CD14-positive monocyte (primary cell): ENCODE results near the gene GTF2F2. TPM values are rescaled to one million over a fixed set of nuclear protein-coding genes. Genes with fewer than 3 reads are reported as not detected.
"Not testable (repeated sequence)": the region's sequence is repeated elsewhere in the genome, so short reads cannot be mapped to it uniquely, and the experiment has no call there.

Source experiments
- DNase-seq, 3 donors: peaks; one replicate each; pipeline ENCODE4 v3.0.0-alpha.2; 2011 to 2022
- H2AFZ ChIP-seq: 2 replicates; pipeline ENCODE4 v1.6.0; 2012; ENCODE audit warnings: mild to moderate bottlenecking, low read depth, low read length, inconsistent platforms; ENCODE audit not compliant: insufficient read depth, poor library complexity, severe bottlenecking
- H3K27ac ChIP-seq, 2 donors: 1 replicate in 1 of 2; 2 replicates in 1 of 2; pipeline ENCODE4 v1.5.1; 2012 to 2013; ENCODE audit warnings: low read length in 2 of 2, control low read depth in 1 of 2, inconsistent platforms in 1 of 2, low read depth in 1 of 2, mild to moderate bottlenecking in 1 of 2
- H3K27me3 ChIP-seq, 2 donors: one replicate each; pipeline versions ENCODE4 v1.6.0 to v1.6.1; 2011 to 2013; ENCODE audit warnings: low read length in 2 of 2; ENCODE audit not compliant: control insufficient read depth in 2 of 2, insufficient read depth in 2 of 2
- H3K36me3 ChIP-seq, 2 donors: replicated peaks in 1 of 2; 1 replicate in 1 of 2; 2 replicates in 1 of 2; pipeline versions ENCODE4 v1.5.1 to v1.6.1; 2012 to 2013; ENCODE audit warnings: low read length in 2 of 2, control low read depth in 1 of 2, inconsistent platforms in 1 of 2, mild to moderate bottlenecking in 1 of 2; ENCODE audit not compliant: insufficient read depth in 2 of 2, control insufficient read depth in 1 of 2
- H3K4me1 ChIP-seq, 2 donors: 1 replicate in 1 of 2; 2 replicates in 1 of 2; pipeline versions ENCODE4 v1.5.1 to v1.6.1; 2012 to 2013; ENCODE audit warnings: low read length in 2 of 2, control low read depth in 1 of 2, inconsistent platforms in 1 of 2, mild to moderate bottlenecking in 1 of 2, moderate library complexity in 1 of 2; ENCODE audit not compliant: insufficient read depth in 2 of 2, control insufficient read depth in 1 of 2
- H3K4me2 ChIP-seq: replicated peaks from 2 replicates; pipeline ENCODE3; 2012; ENCODE audit warnings: low read length, moderate library complexity, mild to moderate bottlenecking; ENCODE audit not compliant: poor library complexity, severe bottlenecking; ENCODE audit errors: extremely low read depth
- H3K4me3 ChIP-seq, 3 experiments: fragments of 200-600 bp in 1 of 3; sonication (generic) in 1 of 3; replicated peaks in 1 of 3; 1 replicate in 2 of 3; 2 replicates in 1 of 3; pipeline ENCODE4 v1.5.1; 2011 to 2013; ENCODE audit warnings: low read length in 3 of 3, mild to moderate bottlenecking in 3 of 3, control low read depth in 2 of 3, low read depth in 2 of 3, inconsistent platforms in 1 of 3, moderate library complexity in 1 of 3
- H3K79me2 ChIP-seq: 2 replicates; pipeline ENCODE4 v1.6.0; 2012; ENCODE audit warnings: mild to moderate bottlenecking, control low read depth, inconsistent platforms, low read length, moderate library complexity; ENCODE audit not compliant: insufficient read depth
- H3K9ac ChIP-seq: 2 replicates; pipeline ENCODE4 v1.6.0; 2017; ENCODE audit warnings: low read length, mild to moderate bottlenecking; ENCODE audit not compliant: insufficient read depth, poor library complexity, severe bottlenecking
- H3K9me3 ChIP-seq, 2 donors: replicated peaks in 1 of 2; 1 replicate in 1 of 2; 2 replicates in 1 of 2; pipeline versions ENCODE4 v1.5.1 to v1.6.1; 2012 to 2013; ENCODE audit warnings: low read length in 2 of 2, control low read depth in 1 of 2; ENCODE audit not compliant: control insufficient read depth in 1 of 2, insufficient read depth in 1 of 2
- H4K20me1 ChIP-seq: 2 replicates; pipeline ENCODE4 v1.6.0; 2012; ENCODE audit warnings: mild to moderate bottlenecking, low read length, control low read depth, moderate library complexity; ENCODE audit not compliant: insufficient read depth
- H3K27ac Mint-ChIP-seq, 7 donors: one replicate each; pipeline ENCODE4 v1.8.0; 2020; ENCODE audit warnings: mild to moderate bottlenecking in 7 of 7, mixed read lengths in 7 of 7, moderate library complexity in 6 of 7, inconsistent platforms in 2 of 7
- H3K27me3 Mint-ChIP-seq, 3 donors: one replicate each; pipeline ENCODE4 v1.8.0; 2021 to 2022; ENCODE audit warnings: low read depth in 3 of 3, mild to moderate bottlenecking in 3 of 3, mixed read lengths in 3 of 3, moderate library complexity in 3 of 3, inconsistent platforms in 1 of 3
- H3K36me3 Mint-ChIP-seq, 2 donors: one replicate each; pipeline ENCODE4 v1.8.0; 2020; ENCODE audit warnings: mixed read lengths in 2 of 2, inconsistent platforms in 1 of 2, mild to moderate bottlenecking in 1 of 2
- H3K4me1 Mint-ChIP-seq: one replicate; pipeline ENCODE4 v1.8.0; 2020; ENCODE audit warnings: mild to moderate bottlenecking, mixed read lengths
- H3K4me3 Mint-ChIP-seq, 2 donors: one replicate each; pipeline ENCODE4 v1.8.0; 2020; ENCODE audit warnings: mild to moderate bottlenecking in 2 of 2, mixed read lengths in 2 of 2, moderate library complexity in 1 of 2
- H3K9me3 Mint-ChIP-seq, 7 donors: one replicate each; pipeline ENCODE4 v1.8.0; 2020 to 2022; ENCODE audit warnings: mixed read lengths in 7 of 7, mild to moderate bottlenecking in 6 of 7, moderate library complexity in 6 of 7, inconsistent platforms in 2 of 7
- WGBS: methylation state at CpG from one replicate; pipeline ENCODE4 v1.1.5; 2013; ENCODE audit warnings: missing lambda C conversion rate; ENCODE audit not compliant: insufficient coverage; 5-methylcytosine and 5-hydroxymethylcytosine counted together
- intact Hi-C, 2 donors: fragments of 100-400 bp; cut with micrococcal nuclease; formaldehyde crosslinking; loops; one replicate each; pipeline versions ENCODE4 v1.15.0 to v1.15.1; 2023
- polyA plus RNA-seq, 3 donors: library from polyadenylated mRNA; depleted of rRNA in 1 of 3; unstranded in 2 of 3; stranded (reverse) in 1 of 3; fragments of 300-500 nt in 2 of 3; fragments of >200 nt in 1 of 3; fragmentation: Illumina TruSeq in 2 of 3; gene quantifications; 1 replicate in 2 of 3; 2 replicates in 1 of 3; pipeline ENCODE4 v1.2.3, GENCODE V29; 2012 to 2021
- TF ChIP-seq, protein P1 (sequence below): fragments of 200-600 bp; IDR thresholded peaks from one replicate; pipeline ENCODE4 v1.8.0; 2022; ENCODE audit warnings: antibody characterized with exemption, mild to moderate bottlenecking

The GTF2F2 gene
- polyA plus RNA-seq, 3 donors, result 8.1 to 10.4 (median 8.5) TPM

- no peak overlapping the region for H3K27ac Mint-ChIP-seq
- no peaks in the 10 kb centered on the region for H3K4me1 ChIP-seq
- H3K36me3 Mint-ChIP-seq, result peaks cover 9 to 11% of the 10 kb centered on the region in 2 donors
- no peak overlapping the region for H2AFZ ChIP-seq
- no peak overlapping the region for H3K4me3 Mint-ChIP-seq
- no peak overlapping the region for H3K9ac ChIP-seq
- TF ChIP-seq, protein P1, sequence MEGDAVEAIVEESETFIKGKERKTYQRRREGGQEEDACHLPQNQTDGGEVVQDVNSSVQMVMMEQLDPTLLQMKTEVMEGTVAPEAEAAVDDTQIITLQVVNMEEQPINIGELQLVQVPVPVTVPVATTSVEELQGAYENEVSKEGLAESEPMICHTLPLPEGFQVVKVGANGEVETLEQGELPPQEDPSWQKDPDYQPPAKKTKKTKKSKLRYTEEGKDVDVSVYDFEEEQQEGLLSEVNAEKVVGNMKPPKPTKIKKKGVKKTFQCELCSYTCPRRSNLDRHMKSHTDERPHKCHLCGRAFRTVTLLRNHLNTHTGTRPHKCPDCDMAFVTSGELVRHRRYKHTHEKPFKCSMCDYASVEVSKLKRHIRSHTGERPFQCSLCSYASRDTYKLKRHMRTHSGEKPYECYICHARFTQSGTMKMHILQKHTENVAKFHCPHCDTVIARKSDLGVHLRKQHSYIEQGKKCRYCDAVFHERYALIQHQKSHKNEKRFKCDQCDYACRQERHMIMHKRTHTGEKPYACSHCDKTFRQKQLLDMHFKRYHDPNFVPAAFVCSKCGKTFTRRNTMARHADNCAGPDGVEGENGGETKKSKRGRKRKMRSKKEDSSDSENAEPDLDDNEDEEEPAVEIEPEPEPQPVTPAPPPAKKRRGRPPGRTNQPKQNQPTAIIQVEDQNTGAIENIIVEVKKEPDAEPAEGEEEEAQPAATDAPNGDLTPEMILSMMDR, result no peak
- no peak overlapping the region for H3K27ac ChIP-seq
- H3K9me3 Mint-ChIP-seq, result peaks cover 0 to 3% (median 0%) of the 10 kb centered on the region in 7 donors
- H4K20me1 ChIP-seq, result peaks cover 9% of the 10 kb centered on the region
- intact Hi-C loops, result no loop called here
- WGBS, result 92% methylated on average over 5 of the region's 8 CpGs
- H3K27me3 ChIP-seq, result no peaks in the 10 kb centered on the region
- DNase-seq, result no peak
- no peaks in the 10 kb centered on the region for H3K79me2 ChIP-seq
- H3K36me3 ChIP-seq, result peaks cover 0 to 4% of the 10 kb centered on the region in 2 donors
- no peak overlapping the region for H3K4me2 ChIP-seq
- no peaks in the 10 kb centered on the region for H3K9me3 ChIP-seq
- H3K27me3 Mint-ChIP-seq, result peaks cover 0 to 1% (median 1%) of the 10 kb centered on the region in 3 donors
- H3K4me3 ChIP-seq, result no peak overlapping the region
- H3K4me1 Mint-ChIP-seq, result peaks cover 5% of the 10 kb centered on the region
These were observed 122.8 kb downstream of the GTF2F2 start for GRCh38 chr13:45243077-45243476.

GRCh38 chr13:45244736-45245135, 124.4 kb downstream of the GTF2F2 start:
- H3K27ac Mint-ChIP-seq, H3K9me3 ChIP-seq, H3K36me3 ChIP-seq, H3K27me3 ChIP-seq, H3K9ac ChIP-seq, DNase-seq, H3K27me3 Mint-ChIP-seq, H4K20me1 ChIP-seq, H3K27ac ChIP-seq, H3K4me1 ChIP-seq, H2AFZ ChIP-seq, H3K4me1 Mint-ChIP-seq, H3K36me3 Mint-ChIP-seq, H3K4me2 ChIP-seq, H3K4me3 Mint-ChIP-seq, intact Hi-C loops, H3K9me3 Mint-ChIP-seq, H3K79me2 ChIP-seq, H3K4me3 ChIP-seq: not testable (repeated sequence)
- 100% methylated on average over 5 of the region's 7 CpGs for WGBS
